Loucy (cell line): Measurements from ENCODE around the gene UGT1A9.

Experiments
- H2AFZ ChIP-seq: fragments of 200-600 bp; sonication (generic); 2 replicates; pipeline ENCODE4 v1.6.0; 2016; ENCODE audit warnings: antibody characterized with exemption, mild to moderate bottlenecking, low read length, moderate library complexity
- H3F3A ChIP-seq: fragments of 200-600 bp; 2 replicates; pipeline ENCODE4 v1.6.0; 2016; ENCODE audit warnings: antibody characterized with exemption, low read depth, mild to moderate bottlenecking
- H3K27me3 ChIP-seq: fragments of 200-600 bp; sonication (generic); 2 replicates; pipeline ENCODE4 v1.6.1; 2014; ENCODE audit warnings: low read length, mild to moderate bottlenecking; ENCODE audit not compliant: insufficient read depth, poor library complexity, severe bottlenecking
- H3K36me3 ChIP-seq: fragments of 200-600 bp; sonication (generic); 2 replicates; pipeline ENCODE4 v1.6.1; 2016; ENCODE audit warnings: low read length; ENCODE audit not compliant: insufficient read depth
- H3K4me1 ChIP-seq: fragments of 200-600 bp; sonication (generic); 2 replicates; pipeline ENCODE4 v1.5.1; 2014; ENCODE audit warnings: low read length, mild to moderate bottlenecking; ENCODE audit not compliant: insufficient read depth, poor library complexity, severe bottlenecking
- H3K4me2 ChIP-seq: fragments of 200-600 bp; sonication (generic); 2 replicates; pipeline ENCODE4 v1.6.0; 2014; ENCODE audit warnings: antibody characterized with exemption, low read length, low read depth, mild to moderate bottlenecking; ENCODE audit not compliant: poor library complexity, severe bottlenecking
- H3K4me3 ChIP-seq: fragments of 200-600 bp; sonication (generic); 2 replicates; pipeline ENCODE4 v1.5.1; 2014; ENCODE audit warnings: low read length, mild to moderate bottlenecking, mixed read lengths; ENCODE audit not compliant: poor library complexity, severe bottlenecking
- H3K79me2 ChIP-seq: fragments of 200-600 bp; sonication (generic); 2 replicates; pipeline ENCODE4 v1.6.1; 2014; ENCODE audit warnings: low read length; ENCODE audit not compliant: insufficient read depth
- H3K9ac ChIP-seq: fragments of 200-600 bp; sonication (generic); 2 replicates; pipeline ENCODE4 v1.6.0; 2014; ENCODE audit warnings: mild to moderate bottlenecking, low read depth, low read length, moderate library complexity; ENCODE audit not compliant: poor library complexity, severe bottlenecking
- H3K9me2 ChIP-seq: fragments of 200-600 bp; sonication (generic); replicated peaks from 2 replicates; pipeline ENCODE4 v1.6.1; 2016; ENCODE audit warnings: low read depth, low read length, mixed read lengths
- H3K9me3 ChIP-seq: fragments of 200-600 bp; sonication (generic); 2 replicates; pipeline ENCODE4 v1.6.1; 2014; ENCODE audit warnings: mild to moderate bottlenecking, antibody characterized with exemption, low read length, low read depth; ENCODE audit not compliant: insufficient read depth
- H4K20me1 ChIP-seq: fragments of 200-600 bp; sonication (generic); 2 replicates; pipeline ENCODE4 v1.6.0; 2014; ENCODE audit warnings: antibody characterized with exemption, low read length, mild to moderate bottlenecking; ENCODE audit not compliant: insufficient read depth, poor library complexity, severe bottlenecking
- CTCF ChIP-seq: fragments of 200-600 bp; sonication (generic); conservative IDR thresholded peaks from 2 replicates; pipeline ENCODE4 v1.5.1; 2014; ENCODE audit warnings: mild to moderate bottlenecking, antibody characterized with exemption, low read length
- EZH2phosphoT487 ChIP-seq: fragments of 200-600 bp; IDR thresholded peaks from 2 replicates; pipeline ENCODE4 v1.6.1; 2018; ENCODE audit warnings: antibody characterized with exemption, mild to moderate bottlenecking, moderate library complexity, borderline replicate concordance

Gene UGT1A9

GRCh38 chr2:233796254-233796653, 124.6 kb downstream of the UGT1A9 start:
- Histone ChIP-seq H4K20me1 (no peaks in the 10 kb centered on the region), H2AFZ (no peak overlapping the region), H3K4me2 (no peak overlapping the region), H3K79me2 (no peaks in the 10 kb centered on the region), H3F3A (no peaks in the 10 kb centered on the region), H3K9ac (no peak overlapping the region), H3K9me3 (no peaks in the 10 kb centered on the region), H3K4me1 (no peaks in the 10 kb centered on the region), H3K27me3 (no peaks in the 10 kb centered on the region), H3K36me3 (no peaks in the 10 kb centered on the region), H3K4me3 (no peak overlapping the region), H3K9me2 (no peaks in the 10 kb centered on the region)
- TF ChIP-seq EZH2phosphoT487 (no peak), CTCF (no peak)

- no peak overlapping the region for H3K4me2 ChIP-seq
Measured at GRCh38 chr2:233798335-233799086, 126.8 kb downstream of the UGT1A9 start.

GRCh38 chr2:233799087-233799665, 127.5 kb downstream of the UGT1A9 start:
- Histone ChIP-seq H3K4me2 (no peak overlapping the region), H3K9me2 (no peaks in the 10 kb centered on the region), H3K27me3 (no peaks in the 10 kb centered on the region), H2AFZ (no peak overlapping the region), H3K79me2 (no peaks in the 10 kb centered on the region), H3K9ac (no peak overlapping the region), H3F3A (no peaks in the 10 kb centered on the region), H3K9me3 (no peaks in the 10 kb centered on the region), H3K36me3 (no peaks in the 10 kb centered on the region), H3K4me1 (no peaks in the 10 kb centered on the region), H4K20me1 (no peaks in the 10 kb centered on the region), H3K4me3 (no peak overlapping the region)
- TF ChIP-seq CTCF (no peak), EZH2phosphoT487 (no peak)

More at GRCh38 chr2:233798335-233799086, 126.8 kb downstream of the UGT1A9 start:
- TF ChIP-seq CTCF, result no peak
- no peaks in the 10 kb centered on the region for H3K9me3 ChIP-seq
- H3K9ac ChIP-seq, result no peak overlapping the region
- H3K36me3 ChIP-seq, result no peaks in the 10 kb centered on the region
- H3K4me1 ChIP-seq, result no peaks in the 10 kb centered on the region
- no peaks in the 10 kb centered on the region for H4K20me1 ChIP-seq
- H3K4me3 ChIP-seq, result no peak overlapping the region
- H3F3A ChIP-seq, result no peaks in the 10 kb centered on the region
- H3K27me3 ChIP-seq, result no peaks in the 10 kb centered on the region
- H3K79me2 ChIP-seq, result no peaks in the 10 kb centered on the region
- no peaks in the 10 kb centered on the region for H3K9me2 ChIP-seq
- no peak overlapping the region for H2AFZ ChIP-seq
